H9 (cell line): ENCODE data around the gene KAZN. TPM values are rescaled to one million over a fixed set of nuclear protein-coding genes. Genes with fewer than 3 reads are reported as not detected.

ENCODE experiments used
- DNase-seq: peaks from one replicate; pipeline ENCODE4 v3.0.0-alpha.2; 2017
- H2AFZ ChIP-seq: one replicate; pipeline ENCODE4 v1.6.1; 2013; ENCODE audit warnings: mild to moderate bottlenecking, low read length, control low read depth, moderate library complexity
- H2AK5ac ChIP-seq: 2 replicates; pipeline ENCODE4 v1.6.1; 2013; ENCODE audit warnings: low read length, control low read depth, mixed read lengths; ENCODE audit not compliant: insufficient read length
- H2BK120ac ChIP-seq: one replicate; pipeline ENCODE4 v1.6.1; 2013; ENCODE audit warnings: low read depth, mild to moderate bottlenecking, low read length, control low read depth, inconsistent platforms; ENCODE audit not compliant: poor library complexity, severe bottlenecking
- H2BK12ac ChIP-seq: 2 replicates; pipeline ENCODE4 v1.6.1; 2013; ENCODE audit warnings: low read length, control low read depth, mixed read lengths, low read depth; ENCODE audit not compliant: insufficient read length
- H2BK15ac ChIP-seq: 2 replicates; pipeline ENCODE4 v1.6.1; 2013; ENCODE audit warnings: low read depth, low read length, control low read depth
- H2BK20ac ChIP-seq: one replicate; pipeline ENCODE4 v1.6.1; 2013; ENCODE audit warnings: low read depth, mild to moderate bottlenecking, low read length, control low read depth, inconsistent platforms; ENCODE audit not compliant: poor library complexity, severe bottlenecking
- H2BK5ac ChIP-seq: 2 replicates; pipeline ENCODE4 v1.6.1; 2013; ENCODE audit warnings: low read length, control low read depth, mixed read lengths; ENCODE audit not compliant: insufficient read length
- H3K14ac ChIP-seq: 2 replicates; pipeline ENCODE4 v1.6.1; 2013; ENCODE audit warnings: low read length, control low read depth; ENCODE audit not compliant: insufficient read depth
- H3K18ac ChIP-seq: 2 replicates; pipeline ENCODE4 v1.6.1; 2013; ENCODE audit warnings: low read depth, mild to moderate bottlenecking, mixed read lengths, low read length, control low read depth; ENCODE audit not compliant: insufficient read length
- H3K23ac ChIP-seq: 2 replicates; pipeline ENCODE4 v1.6.1; 2013; ENCODE audit warnings: low read length, control low read depth, mixed read lengths, low read depth; ENCODE audit not compliant: insufficient read length
- H3K23me2 ChIP-seq: 2 replicates; pipeline ENCODE4 v1.6.1; 2013; ENCODE audit warnings: low read depth, mild to moderate bottlenecking, mixed read lengths, low read length, control low read depth; ENCODE audit not compliant: insufficient read length, poor library complexity, severe bottlenecking
- H3K27ac ChIP-seq: 2 replicates; pipeline ENCODE4 v1.5.1; 2013; ENCODE audit warnings: low read length, control low read depth, mixed read lengths, low read depth; ENCODE audit not compliant: insufficient read length
- H3K27me3 ChIP-seq: 2 replicates; pipeline ENCODE4 v1.6.1; 2013; ENCODE audit warnings: low read length, control low read depth, inconsistent platforms; ENCODE audit not compliant: insufficient read depth
- H3K4ac ChIP-seq: 2 replicates; pipeline ENCODE4 v1.6.1; 2013; ENCODE audit warnings: low read depth, mild to moderate bottlenecking, control low read depth, inconsistent platforms, low read length, moderate library complexity
- H3K4me1 ChIP-seq: 2 replicates; pipeline ENCODE4 v1.6.1; 2013; ENCODE audit warnings: low read length, control low read depth, inconsistent platforms; ENCODE audit not compliant: insufficient read depth
- H3K4me2 ChIP-seq: 2 replicates; pipeline ENCODE4 v1.6.1; 2013; ENCODE audit warnings: low read length, control low read depth, mixed read lengths; ENCODE audit not compliant: insufficient read length, insufficient read depth
- H3K56ac ChIP-seq: 2 replicates; pipeline ENCODE4 v1.6.1; 2013; ENCODE audit warnings: low read depth, mild to moderate bottlenecking, mixed read lengths, low read length, control low read depth; ENCODE audit not compliant: insufficient read length
- H3K79me1 ChIP-seq: 2 replicates; pipeline ENCODE4 v1.6.1; 2013; ENCODE audit warnings: low read depth, mild to moderate bottlenecking, moderate library complexity, low read length, control low read depth, inconsistent platforms; ENCODE audit not compliant: insufficient read depth, poor library complexity, severe bottlenecking
- H3K79me2 ChIP-seq: 2 replicates; pipeline ENCODE4 v1.6.1; 2013; ENCODE audit warnings: low read length, control low read depth, inconsistent platforms; ENCODE audit not compliant: insufficient read depth
- H3K9ac ChIP-seq: 2 replicates; pipeline ENCODE4 v1.6.1; 2013; ENCODE audit warnings: low read length, control low read depth, mixed read lengths; ENCODE audit not compliant: insufficient read length; ENCODE audit errors: extremely low read depth
- H3K9me3 ChIP-seq: one replicate; pipeline ENCODE4 v1.6.1; 2013; ENCODE audit warnings: low read depth, low read length, inconsistent platforms; ENCODE audit not compliant: control insufficient read depth
- H3T11ph ChIP-seq: one replicate; pipeline ENCODE4 v1.6.1; 2013; ENCODE audit warnings: mild to moderate bottlenecking, low read length, control low read depth, inconsistent platforms
- H4K20me1 ChIP-seq: one replicate; pipeline ENCODE4 v1.6.1; 2013; ENCODE audit not compliant: control insufficient read depth, insufficient read length, insufficient read depth
- H4K5ac ChIP-seq: 2 replicates; pipeline ENCODE4 v1.6.1; 2013; ENCODE audit warnings: low read depth, mild to moderate bottlenecking, mixed read lengths, low read length, control low read depth; ENCODE audit not compliant: insufficient read length
- H4K8ac ChIP-seq: replicated peaks from 2 replicates; pipeline ENCODE4 v1.6.1; 2013; ENCODE audit warnings: low read length, control low read depth, mixed read lengths, low read depth; ENCODE audit not compliant: insufficient read length
- H4K91ac ChIP-seq: 2 replicates; pipeline ENCODE4 v1.6.1; 2013; ENCODE audit warnings: low read depth, mild to moderate bottlenecking, moderate library complexity, mixed read lengths, low read length, control low read depth; ENCODE audit not compliant: insufficient read length
- H3K27ac Mint-ChIP-seq, 3 experiments: 2 replicates in 2 of 3; 3 replicates in 1 of 3; pipeline ENCODE4 v1.8.0; 2020 to 2021; ENCODE audit warnings: mixed read lengths in 3 of 3, mild to moderate bottlenecking in 1 of 3, moderate library complexity in 1 of 3
- H3K27me3 Mint-ChIP-seq: 2 replicates; pipeline ENCODE4 v1.8.0; 2021; ENCODE audit warnings: low read depth, mild to moderate bottlenecking, moderate library complexity, mixed read lengths
- H3K36me3 Mint-ChIP-seq, 3 experiments: 2 replicates in 2 of 3; 3 replicates in 1 of 3; pipeline ENCODE4 v1.8.0; 2020 to 2021; ENCODE audit warnings: low read depth in 3 of 3, mixed read lengths in 3 of 3; ENCODE audit not compliant: insufficient read depth in 1 of 3
- H3K4me1 Mint-ChIP-seq, 2 experiments: 2 replicates each; pipeline ENCODE4 v1.8.0; 2020; ENCODE audit warnings: mixed read lengths in 2 of 2
- H3K4me3 Mint-ChIP-seq, 2 experiments: 2 replicates in 1 of 2; 3 replicates in 1 of 2; pipeline ENCODE4 v1.8.0; 2020 to 2021; ENCODE audit warnings: mild to moderate bottlenecking in 2 of 2, mixed read lengths in 2 of 2, moderate library complexity in 1 of 2
- H3K9me3 Mint-ChIP-seq, 2 experiments: 2 replicates in 1 of 2; 3 replicates in 1 of 2; pipeline ENCODE4 v1.8.0; 2020; ENCODE audit warnings: mild to moderate bottlenecking in 2 of 2, mixed read lengths in 2 of 2, moderate library complexity in 1 of 2
- WGBS: extraction: QIAGEN DNeasy Blood & Tissue Kit; methylation state at CpG from one replicate; pipeline ENCODE4 v1.1.7; 2013; ENCODE audit warnings: missing lambda C conversion rate, low lambda C conversion rate, mixed read lengths; ENCODE audit not compliant: insufficient read length; ENCODE audit errors: extremely low coverage; 5-methylcytosine and 5-hydroxymethylcytosine counted together
- total RNA-seq: library from RNA; stranded (reverse); gene quantifications from 2 replicates; pipeline ENCODE4 v1.2.1, GENCODE V29; 2021
- TF ChIP-seq, protein P1 (sequence below): fragments of 200-600 bp; sonication (generic); conservative IDR thresholded peaks from 3 replicates; pipeline ENCODE4 v1.8.0; 2021; ENCODE audit warnings: antibody characterized with exemption, mild to moderate bottlenecking

The KAZN gene
- total RNA-seq, 1 experiment from 2014 or later, result 7.6 TPM

DNA sequence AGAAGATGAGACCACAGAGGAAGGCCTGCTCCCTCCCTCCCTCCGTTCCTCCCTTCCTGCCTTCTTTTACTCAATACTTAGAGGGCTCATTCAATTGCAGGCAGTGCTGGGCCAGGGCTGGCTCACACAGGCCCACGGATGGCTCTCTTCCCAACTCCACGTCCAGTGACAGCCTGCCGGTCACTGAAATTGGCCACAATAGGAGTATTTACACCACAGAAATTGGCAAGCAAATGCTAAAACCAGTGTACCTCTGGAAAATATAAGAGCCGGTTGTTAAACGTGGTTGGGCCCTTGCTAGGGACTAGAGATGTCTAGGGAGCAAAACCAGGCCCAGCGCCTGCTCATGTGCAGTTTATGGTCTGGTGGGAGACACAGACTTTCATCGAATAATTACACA, 482.6 kb downstream of the KAZN start:
- Histone ChIP-seq H3K9ac (no peak overlapping the region), H3T11ph (no peak overlapping the region), H4K20me1 (no peaks in the 10 kb centered on the region), H3K27ac (no peak overlapping the region), H2BK5ac (no peak overlapping the region), H3K18ac (no peak overlapping the region), H3K4ac (no peak overlapping the region), H4K8ac (no peak overlapping the region), H2AK5ac (no peak overlapping the region), H3K23ac (no peak overlapping the region), H3K14ac (peak overlapping the region; percentile 34; the same call in 1 of the 2 replicates), H4K91ac (no peak overlapping the region), H2BK20ac (no peak overlapping the region), H2BK120ac (no peak overlapping the region), H3K23me2 (no peaks in the 10 kb centered on the region), H4K5ac (no peak overlapping the region), H3K79me1 (no peaks in the 10 kb centered on the region), H3K9me3 (no peaks in the 10 kb centered on the region), H3K4me2 (no peak overlapping the region), H2BK12ac (no peak overlapping the region), H3K27me3 (no peaks in the 10 kb centered on the region), H3K79me2 (no peaks in the 10 kb centered on the region), H2BK15ac (no peak overlapping the region), H3K56ac (no peak overlapping the region), H2AFZ (no peak overlapping the region), H3K4me1 (no peaks in the 10 kb centered on the region)
- DNase-seq, result no peak
- Mint-ChIP-seq H3K27ac (peak overlapping the region in 1 of 3 experiments; percentile 34; a peak in 1 of 7 replicates), H3K27me3 (peaks cover 6% of the 10 kb centered on the region; the same call in 1 of the 2 replicates), H3K9me3 (no peaks in the 10 kb centered on the region), H3K4me3 (no peak overlapping the region), H3K36me3 (no peaks in the 10 kb centered on the region), H3K4me1 (peaks cover 0 to 5% of the 10 kb centered on the region in 2 experiments; a peak in 1 of 4 replicates)
- TF ChIP-seq, protein P1, sequence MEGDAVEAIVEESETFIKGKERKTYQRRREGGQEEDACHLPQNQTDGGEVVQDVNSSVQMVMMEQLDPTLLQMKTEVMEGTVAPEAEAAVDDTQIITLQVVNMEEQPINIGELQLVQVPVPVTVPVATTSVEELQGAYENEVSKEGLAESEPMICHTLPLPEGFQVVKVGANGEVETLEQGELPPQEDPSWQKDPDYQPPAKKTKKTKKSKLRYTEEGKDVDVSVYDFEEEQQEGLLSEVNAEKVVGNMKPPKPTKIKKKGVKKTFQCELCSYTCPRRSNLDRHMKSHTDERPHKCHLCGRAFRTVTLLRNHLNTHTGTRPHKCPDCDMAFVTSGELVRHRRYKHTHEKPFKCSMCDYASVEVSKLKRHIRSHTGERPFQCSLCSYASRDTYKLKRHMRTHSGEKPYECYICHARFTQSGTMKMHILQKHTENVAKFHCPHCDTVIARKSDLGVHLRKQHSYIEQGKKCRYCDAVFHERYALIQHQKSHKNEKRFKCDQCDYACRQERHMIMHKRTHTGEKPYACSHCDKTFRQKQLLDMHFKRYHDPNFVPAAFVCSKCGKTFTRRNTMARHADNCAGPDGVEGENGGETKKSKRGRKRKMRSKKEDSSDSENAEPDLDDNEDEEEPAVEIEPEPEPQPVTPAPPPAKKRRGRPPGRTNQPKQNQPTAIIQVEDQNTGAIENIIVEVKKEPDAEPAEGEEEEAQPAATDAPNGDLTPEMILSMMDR, result no peak
- WGBS, result no CpG with 5 or more reads among the region's 8 CpGs
